GM19395 (cell line): ENCODE measurements around the gene ETHE1.
"Not testable (repeated sequence)": the region's sequence is repeated elsewhere in the genome, so short reads cannot be mapped to it uniquely, and the experiment has no call there.

Experiments used
- ATAC-seq: cut with Tn5 transposase; IDR thresholded peaks from one replicate; pipeline ENCODE4 v1.9.1; 2021; ENCODE audit warnings: mild to moderate bottlenecking, moderate library complexity; ENCODE audit not compliant: unreplicated experiment

The ETHE1 gene

GRCh38 chr19:43525836-43526771, 897 bp downstream of the ETHE1 start:
- no peak for ATAC-seq

GRCh38 chr19:43524922-43525835, 1.8 kb downstream of the ETHE1 start:
- no peak for ATAC-seq

DNA sequence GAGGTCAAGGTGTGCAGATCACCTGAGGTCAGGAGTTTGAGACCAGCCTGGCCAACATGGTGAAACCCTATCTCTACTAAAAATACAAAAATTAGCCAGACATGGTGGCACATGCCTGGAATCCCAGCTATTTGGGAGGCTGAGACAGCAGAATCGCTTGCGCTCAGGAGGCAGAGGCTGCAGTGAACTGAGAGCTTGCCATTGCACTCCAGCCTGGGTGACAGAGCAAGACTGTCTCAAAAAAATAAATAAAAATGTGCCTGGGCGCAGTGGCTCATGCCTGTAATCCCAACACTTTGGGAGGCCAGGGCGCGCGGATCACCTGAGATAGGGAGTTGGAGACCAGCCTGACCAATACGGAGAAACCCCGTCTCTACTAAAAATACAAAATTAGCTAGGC, 3.3 kb downstream of the ETHE1 start:
- ATAC-seq, result not testable (repeated sequence)

GRCh38 chr19:43522929-43523328, 4.1 kb downstream of the ETHE1 start:
- ATAC-seq, result no peak

GRCh38 chr19:43519436-43520088, 7.4 kb downstream of the ETHE1 start:
- ATAC-seq, result no peak

DNA sequence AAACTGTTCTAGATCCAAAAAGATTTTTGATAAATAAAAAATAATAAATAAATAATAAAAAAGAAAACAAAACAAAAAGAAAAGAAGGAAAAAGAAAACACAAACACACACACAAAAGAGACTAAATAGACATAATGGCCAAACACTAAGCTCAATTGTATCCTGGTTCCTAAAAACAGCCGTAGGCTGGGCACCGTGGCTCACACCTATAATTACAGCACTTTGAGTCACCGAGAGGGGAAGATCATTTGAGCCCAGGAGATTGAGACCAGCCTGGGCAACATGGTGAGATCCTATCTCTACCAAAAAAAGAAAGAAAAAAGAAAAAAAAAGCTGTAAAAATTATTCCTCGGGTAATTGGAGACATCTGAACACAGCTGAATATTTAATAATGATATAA, 8.9 kb downstream of the ETHE1 start:
- no peak for ATAC-seq

- not testable (repeated sequence) for ATAC-seq
Observed at GRCh38 chr19:43512399-43512798, 14.6 kb downstream of the ETHE1 start.

DNA sequence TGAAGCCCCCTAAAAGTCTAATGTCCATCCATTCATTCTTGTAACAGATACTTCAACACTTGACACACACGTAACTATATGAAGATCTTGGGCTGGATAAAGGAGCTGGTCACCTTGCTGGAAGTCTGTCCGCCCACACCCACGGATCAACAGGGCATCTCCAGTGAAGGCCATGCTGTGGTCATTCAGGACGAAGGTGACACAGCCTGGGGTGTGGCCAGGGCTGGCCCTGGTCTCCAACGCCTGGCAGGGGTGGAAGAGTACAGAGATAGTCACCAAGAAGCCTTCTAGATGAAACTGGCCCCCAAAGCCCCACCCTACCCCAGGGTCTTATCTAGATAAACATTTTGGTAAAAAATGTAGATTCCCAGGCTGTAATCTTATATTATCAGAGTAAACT, 15.7 kb downstream of the ETHE1 start:
- ATAC-seq, result no peak

- ATAC-seq, result no peak
Observed at GRCh38 chr19:43510713-43511112, 16.3 kb downstream of the ETHE1 start.

GRCh38 chr19:43507880-43508279, 19.1 kb downstream of the ETHE1 start:
- no peak for ATAC-seq

GRCh38 chr19:43506629-43507028, 20.4 kb downstream of the ETHE1 start:
- ATAC-seq, result no peak

DNA sequence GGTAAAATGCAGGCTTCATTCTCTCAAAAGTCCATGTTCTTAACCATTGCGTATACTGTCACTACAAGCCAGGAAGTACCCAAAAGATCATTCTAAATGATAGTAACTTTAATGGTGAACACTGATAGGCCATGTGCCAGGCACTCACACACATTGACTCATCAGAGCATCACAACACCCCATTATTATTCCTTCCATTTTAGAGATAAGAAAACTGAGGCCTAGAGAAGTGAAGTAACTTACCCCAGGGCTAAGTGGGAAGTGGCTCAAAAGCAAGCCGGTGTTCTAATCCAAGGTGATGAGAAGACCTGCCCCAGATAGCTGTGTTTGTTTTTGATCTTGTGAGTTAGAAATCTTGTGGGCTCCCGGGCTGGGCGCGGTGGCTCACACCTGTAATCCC, 21.1 kb downstream of the ETHE1 start:
- ATAC-seq, result no peak

DNA sequence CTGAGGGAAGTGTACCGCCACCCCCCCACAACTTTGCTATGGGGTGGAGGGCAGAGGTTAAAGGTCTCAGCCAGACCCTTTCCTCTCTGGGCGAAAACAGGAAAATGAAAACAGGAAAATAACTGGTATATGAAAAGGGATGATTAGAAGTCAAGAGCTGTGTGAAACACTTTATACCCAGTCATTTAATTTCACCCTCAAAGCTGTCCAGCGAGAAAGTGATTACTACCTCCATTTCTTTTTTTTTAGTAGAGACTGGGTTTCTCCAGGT, 21.9 kb downstream of the ETHE1 start:
- ATAC-seq, result no peak

DNA sequence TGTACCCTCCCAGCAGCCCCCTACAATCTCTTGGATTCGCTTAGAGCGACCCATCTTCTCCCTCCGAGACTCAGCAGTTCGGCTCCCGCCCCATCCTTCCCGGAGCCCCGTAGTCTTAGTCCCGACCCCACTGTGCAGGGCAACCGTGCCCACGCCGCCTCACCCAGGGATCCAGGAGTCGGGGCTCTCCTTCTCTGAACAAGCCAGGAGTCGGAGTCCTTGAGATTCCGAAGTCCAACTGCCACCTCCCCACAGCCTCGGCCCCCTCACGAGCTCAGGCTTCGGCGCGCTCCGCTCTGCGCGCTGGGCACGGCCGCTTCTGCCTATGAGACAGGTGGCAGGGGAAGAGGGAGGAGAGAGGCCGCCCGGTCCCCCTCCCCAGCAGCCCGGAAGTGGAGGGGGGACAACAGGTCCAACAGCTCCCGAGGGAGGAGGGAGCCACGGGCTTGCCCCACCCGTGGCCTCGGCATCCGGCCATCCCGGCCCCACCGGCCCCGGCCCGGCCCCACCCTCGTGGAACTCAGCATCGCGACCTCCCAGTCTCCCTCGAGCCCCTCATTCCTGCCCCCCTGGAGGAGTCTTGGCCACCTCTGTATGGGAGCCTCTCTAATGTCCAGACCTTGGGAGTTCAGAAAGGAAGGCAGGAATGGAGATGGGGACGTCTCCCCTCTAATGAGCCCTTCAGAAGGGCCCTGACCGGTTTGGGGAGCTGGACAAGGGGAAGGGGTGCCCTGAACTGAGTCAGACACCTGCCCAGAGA, 22.4 kb downstream of the ETHE1 start, which contains the start of gene PHLDB3:
Gene PHLDB3 (minus strand): TSS at position 321 of the 760 bp plus-strand sequence. CDS start 628 bp downstream, outside the sequence.
- ATAC-seq, result peak; percentile 37

DNA sequence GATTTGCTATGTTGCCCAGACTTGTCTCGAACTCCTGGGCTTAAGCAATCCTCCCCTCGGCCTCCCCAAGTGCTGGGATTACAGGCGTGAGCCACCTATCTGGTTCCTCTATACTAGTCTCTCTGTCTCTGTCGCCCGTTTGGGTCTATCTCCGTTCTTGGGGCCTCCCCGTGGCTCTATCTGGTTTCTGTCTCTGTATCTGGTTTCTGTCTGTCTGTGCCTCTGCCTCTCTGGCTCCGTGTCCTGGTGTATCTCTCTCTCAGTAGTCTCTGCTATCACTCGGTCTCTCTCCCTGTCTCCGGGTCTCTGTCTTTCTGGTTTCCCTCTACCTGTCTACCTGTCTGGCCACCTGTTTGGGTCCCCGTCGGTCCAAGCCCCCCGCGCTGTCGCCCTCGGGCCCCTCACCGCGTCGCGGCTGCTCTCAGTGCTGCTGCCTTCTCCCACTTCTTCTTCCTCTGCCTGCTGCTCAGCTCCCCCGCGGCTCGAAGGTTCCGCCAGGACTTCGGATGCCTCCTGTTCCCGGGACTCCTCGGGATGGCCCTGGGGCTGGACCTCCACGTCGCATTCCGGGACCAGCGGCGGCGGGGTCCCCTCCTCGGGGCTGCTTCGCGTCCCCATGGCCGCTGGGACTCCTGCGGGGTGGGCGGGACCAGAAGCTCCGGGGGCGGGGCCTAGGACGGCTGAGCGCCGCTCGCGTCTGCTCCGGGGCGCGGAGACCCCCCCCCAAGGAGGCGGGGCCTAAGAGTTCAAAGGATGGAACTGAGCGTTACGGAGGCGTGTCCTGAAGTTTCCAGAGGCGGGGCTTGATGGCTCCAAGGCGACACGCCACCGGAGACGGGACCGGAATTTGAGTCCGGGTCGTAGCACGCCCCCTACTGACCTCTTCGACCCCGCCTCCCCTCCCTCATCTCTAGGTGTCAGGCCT, 23.2 kb downstream of the ETHE1 start:
- peak; percentile 92 for ATAC-seq

- no peak for ATAC-seq
Observed at GRCh38 chr19:43502419-43502976, 24.5 kb downstream of the ETHE1 start.

GRCh38 chr19:43501661-43502418, 25.2 kb downstream of the ETHE1 start:
- ATAC-seq, result no peak

DNA sequence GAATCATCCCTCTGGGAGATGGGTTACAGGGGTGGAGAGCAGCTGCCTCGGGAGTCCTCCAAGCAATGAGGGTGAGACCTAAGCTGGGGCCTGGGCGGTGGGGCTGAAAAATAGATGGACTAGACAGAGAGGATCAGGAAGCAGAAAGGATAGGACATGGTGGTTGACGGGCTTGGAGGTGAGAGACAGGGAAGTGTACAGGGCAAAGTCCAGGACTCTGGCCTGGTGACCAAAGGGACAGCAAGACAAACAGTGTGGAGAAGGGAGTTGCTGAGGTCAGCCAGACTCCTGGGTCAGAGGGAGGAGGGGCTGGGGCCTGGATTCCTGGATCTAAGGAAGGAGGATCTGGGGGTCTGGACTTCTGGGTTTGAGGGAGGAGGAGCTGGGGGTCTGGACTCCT, 28.0 kb downstream of the ETHE1 start:
- ATAC-seq, result no peak
